ENCODE measurements around the gene CACNG4.

The CACNG4 gene

GRCh38 chr17:66986659-66987058, 22.2 kb downstream of the CACNG4 start:
- no peak for TF ChIP-seq CTCF (IDR thresholded peaks at IDR 0.05)
- H3K27me3 ChIP-seq, result peaks cover 9% of the 10 kb centered on the region
- no peaks in the 10 kb centered on the region for H3K9me3 ChIP-seq
- H3K4me3 ChIP-seq (ENCODE audit: low read depth in 1 of 2, low read length in 1 of 2), result no peak overlapping the region
- no peaks in the 10 kb centered on the region for H3K4me1 ChIP-seq (ENCODE audit: control insufficient read depth in 1 of 2, insufficient read depth in 1 of 2, low read depth in 1 of 2, low read length in 1 of 2)
- no peak overlapping the region for H3K27ac ChIP-seq
- H3K36me3 ChIP-seq, result no peaks in the 10 kb centered on the region

GRCh38 chr17:66987059-66987616, 22.6 kb downstream of the CACNG4 start:
- Histone ChIP-seq H3K9me3 (no peaks in the 10 kb centered on the region), H3K36me3 (no peaks in the 10 kb centered on the region), H3K4me3 (ENCODE audit: low read depth in 1 of 2, low read length in 1 of 2) (no peak overlapping the region), H3K27ac (no peak overlapping the region), H3K27me3 (peaks cover 9% of the 10 kb centered on the region), H3K4me1 (ENCODE audit: control insufficient read depth in 1 of 2, insufficient read depth in 1 of 2, low read depth in 1 of 2, low read length in 1 of 2) (no peaks in the 10 kb centered on the region)
- TF ChIP-seq CTCF (IDR thresholded peaks at IDR 0.05), result no peak

- no peak overlapping the region for H3K4me3 ChIP-seq (ENCODE audit: low read depth in 1 of 2, low read length in 1 of 2)
- no peaks in the 10 kb centered on the region for H3K4me1 ChIP-seq (ENCODE audit: control insufficient read depth in 1 of 2, insufficient read depth in 1 of 2, low read depth in 1 of 2, low read length in 1 of 2)
- TF ChIP-seq CTCF (IDR thresholded peaks at IDR 0.05), result no peak
- H3K27ac ChIP-seq, result no peak overlapping the region
- H3K27me3 ChIP-seq, result peaks cover 9% of the 10 kb centered on the region
- no peaks in the 10 kb centered on the region for H3K9me3 ChIP-seq
- no peaks in the 10 kb centered on the region for H3K36me3 ChIP-seq
Observed at GRCh38 chr17:66988069-66988798, 23.7 kb downstream of the CACNG4 start.

GRCh38 chr17:66989076-66989475, 24.6 kb downstream of the CACNG4 start:
- H3K27me3 ChIP-seq, result peaks cover 9% of the 10 kb centered on the region
- no peaks in the 10 kb centered on the region for H3K9me3 ChIP-seq
- TF ChIP-seq CTCF (IDR thresholded peaks at IDR 0.05), result no peak
- no peak overlapping the region for H3K27ac ChIP-seq
- no peak overlapping the region for H3K4me3 ChIP-seq (ENCODE audit: low read depth in 1 of 2, low read length in 1 of 2)
- no peaks in the 10 kb centered on the region for H3K36me3 ChIP-seq
- H3K4me1 ChIP-seq (ENCODE audit: control insufficient read depth in 1 of 2, insufficient read depth in 1 of 2, low read depth in 1 of 2, low read length in 1 of 2), result no peaks in the 10 kb centered on the region

- Histone ChIP-seq H3K9me3 (no peaks in the 10 kb centered on the region), H3K36me3 (no peaks in the 10 kb centered on the region), H3K4me3 (ENCODE audit: low read depth in 1 of 2, low read length in 1 of 2) (no peak overlapping the region), H3K27ac (no peak overlapping the region), H3K27me3 (peaks cover 9% of the 10 kb centered on the region), H3K4me1 (ENCODE audit: control insufficient read depth in 1 of 2, insufficient read depth in 1 of 2, low read depth in 1 of 2, low read length in 1 of 2) (no peaks in the 10 kb centered on the region)
- TF ChIP-seq CTCF (IDR thresholded peaks at IDR 0.05), result no peak
Observed at GRCh38 chr17:66989579-66989978, 25.1 kb downstream of the CACNG4 start.
